GM12873 (cell line): ENCODE data around the gene HECTD3.
A peak's percentile ranks its signal among the peaks of the same experiment; 100 is the strongest.

ENCODE experiments used
- CTCF ChIP-seq: IDR thresholded peaks from 2 replicates; pipeline ENCODE4 v1.5.1; 2012; ENCODE audit warnings: low read depth, mild to moderate bottlenecking, moderate library complexity, low read length, control low read depth; ENCODE audit not compliant: insufficient read depth; ENCODE audit errors: missing control alignments

HECTD3 gene

GRCh38 chr1:45026446-45026845 is 15.3 kb upstream of the HECTD3 start:
- TF ChIP-seq CTCF, result no peak

- no peak for TF ChIP-seq CTCF
These were observed 12.5 kb upstream of the HECTD3 start for GRCh38 chr1:45023663-45024062.

GRCh38 chr1:45018599-45019230 is 7.6 kb upstream of the HECTD3 start:
- TF ChIP-seq CTCF, result peak; percentile 97

GRCh38 chr1:45016767-45017166 is 5.6 kb upstream of the HECTD3 start:
- TF ChIP-seq CTCF, result no peak

- TF ChIP-seq CTCF, result no peak
These were observed 5.1 kb upstream of the HECTD3 start for GRCh38 chr1:45016090-45016697.

GRCh38 chr1:45015683-45016082 is 4.6 kb upstream of the HECTD3 start:
- TF ChIP-seq CTCF, result no peak

- TF ChIP-seq CTCF, result peak; percentile 93
These were observed 3.4 kb upstream of the HECTD3 start for GRCh38 chr1:45014321-45015028.
